ENCODE measurements around the gene IDS.

DNA sequence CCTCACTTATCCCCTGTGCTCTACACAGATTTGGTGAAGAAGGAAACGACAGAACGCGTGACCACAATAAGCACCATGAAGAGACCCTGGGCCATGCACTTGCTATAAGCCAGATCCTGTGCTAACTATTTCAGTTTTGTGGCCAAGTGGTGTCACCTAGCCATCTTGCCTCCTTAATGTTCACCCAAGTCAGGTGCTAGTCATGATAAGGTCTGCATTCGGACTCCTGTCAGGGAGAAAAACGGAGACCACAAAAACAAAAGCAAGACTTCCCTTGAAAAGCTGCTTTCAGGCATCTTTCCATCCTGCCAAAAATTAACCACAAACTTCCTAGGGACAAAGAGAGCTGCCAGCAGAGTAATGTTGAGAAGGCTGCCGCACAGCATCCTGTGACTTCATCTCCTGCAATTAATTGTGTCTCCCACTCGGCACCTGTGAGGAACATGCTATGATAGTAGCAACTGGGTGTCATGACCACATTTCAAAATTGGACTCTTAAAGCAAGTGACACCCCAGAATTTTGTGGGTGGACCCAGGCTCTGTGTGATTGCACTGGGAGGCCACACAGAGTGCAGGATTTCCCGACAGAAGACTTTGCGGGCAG lies 8.8 kb upstream of the IDS start:
- TF ChIP-seq POLR2AphosphoS5 (IDR thresholded peaks at IDR 0.05; ENCODE audit: low read depth, low read length) = no peak
- TF ChIP-seq, protein P1, sequence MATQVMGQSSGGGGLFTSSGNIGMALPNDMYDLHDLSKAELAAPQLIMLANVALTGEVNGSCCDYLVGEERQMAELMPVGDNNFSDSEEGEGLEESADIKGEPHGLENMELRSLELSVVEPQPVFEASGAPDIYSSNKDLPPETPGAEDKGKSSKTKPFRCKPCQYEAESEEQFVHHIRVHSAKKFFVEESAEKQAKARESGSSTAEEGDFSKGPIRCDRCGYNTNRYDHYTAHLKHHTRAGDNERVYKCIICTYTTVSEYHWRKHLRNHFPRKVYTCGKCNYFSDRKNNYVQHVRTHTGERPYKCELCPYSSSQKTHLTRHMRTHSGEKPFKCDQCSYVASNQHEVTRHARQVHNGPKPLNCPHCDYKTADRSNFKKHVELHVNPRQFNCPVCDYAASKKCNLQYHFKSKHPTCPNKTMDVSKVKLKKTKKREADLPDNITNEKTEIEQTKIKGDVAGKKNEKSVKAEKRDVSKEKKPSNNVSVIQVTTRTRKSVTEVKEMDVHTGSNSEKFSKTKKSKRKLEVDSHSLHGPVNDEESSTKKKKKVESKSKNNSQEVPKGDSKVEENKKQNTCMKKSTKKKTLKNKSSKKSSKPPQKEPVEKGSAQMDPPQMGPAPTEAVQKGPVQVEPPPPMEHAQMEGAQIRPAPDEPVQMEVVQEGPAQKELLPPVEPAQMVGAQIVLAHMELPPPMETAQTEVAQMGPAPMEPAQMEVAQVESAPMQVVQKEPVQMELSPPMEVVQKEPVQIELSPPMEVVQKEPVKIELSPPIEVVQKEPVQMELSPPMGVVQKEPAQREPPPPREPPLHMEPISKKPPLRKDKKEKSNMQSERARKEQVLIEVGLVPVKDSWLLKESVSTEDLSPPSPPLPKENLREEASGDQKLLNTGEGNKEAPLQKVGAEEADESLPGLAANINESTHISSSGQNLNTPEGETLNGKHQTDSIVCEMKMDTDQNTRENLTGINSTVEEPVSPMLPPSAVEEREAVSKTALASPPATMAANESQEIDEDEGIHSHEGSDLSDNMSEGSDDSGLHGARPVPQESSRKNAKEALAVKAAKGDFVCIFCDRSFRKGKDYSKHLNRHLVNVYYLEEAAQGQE (IDR thresholded peaks at IDR 0.05; ENCODE audit: insufficient read depth in 1 of 2, low read depth in 2 of 2, low read length in 2 of 2) = no peak

Measured in PFSK-1 (cell line).